GM04504 (cell line): Measurements from ENCODE around the gene SBK2.

Experiments
- DNase-seq: peaks from one replicate; pipeline ENCODE4 v3.0.0-alpha.2; 2012; ENCODE audit warnings: low read depth

Gene SBK2

GRCh38 chr19:55486043-55486970, 50.6 kb downstream of the SBK2 start:
- no peak for DNase-seq

- DNase-seq, result no peak
Observed at GRCh38 chr19:55485439-55486011, 51.4 kb downstream of the SBK2 start.

GRCh38 chr19:55484593-55485438, 52.1 kb downstream of the SBK2 start, which contains the start of gene NAT14:
NAT14 (plus strand) TSS chr19:55485188; CDS start chr19:55485709, 521 bp downstream.
- DNase-seq, result no peak

GRCh38 chr19:55483706-55484592, 53.0 kb downstream of the SBK2 start:
- no peak for DNase-seq

- no peak for DNase-seq
Observed at GRCh38 chr19:55482967-55483705, 53.8 kb downstream of the SBK2 start.

GRCh38 chr19:55482156-55482961, 54.6 kb downstream of the SBK2 start:
- no peak for DNase-seq

GRCh38 chr19:55481794-55482155, 55.2 kb downstream of the SBK2 start:
- no peak for DNase-seq

GRCh38 chr19:55481148-55481793, 55.7 kb downstream of the SBK2 start:
- no peak for DNase-seq

- DNase-seq, result no peak
Observed at GRCh38 chr19:55479451-55480230, 57.3 kb downstream of the SBK2 start.

- no peak for DNase-seq
Observed at GRCh38 chr19:55479045-55479444, 57.9 kb downstream of the SBK2 start.
